NCI-H82 treated with DMSO at 0.1 percent for 48 hours (cell line): ENCODE results near the gene GALNS.
"Not testable (repeated sequence)": the region's sequence is repeated elsewhere in the genome, so short reads cannot be mapped to it uniquely, and the experiment has no call there.

ENCODE experiments used
- DNase-seq: peaks from one replicate; lab custom pipeline; 2025; ENCODE audit not compliant: unreplicated experiment; lab: John Stamatoyannopoulos, UW

The GALNS gene

DNA sequence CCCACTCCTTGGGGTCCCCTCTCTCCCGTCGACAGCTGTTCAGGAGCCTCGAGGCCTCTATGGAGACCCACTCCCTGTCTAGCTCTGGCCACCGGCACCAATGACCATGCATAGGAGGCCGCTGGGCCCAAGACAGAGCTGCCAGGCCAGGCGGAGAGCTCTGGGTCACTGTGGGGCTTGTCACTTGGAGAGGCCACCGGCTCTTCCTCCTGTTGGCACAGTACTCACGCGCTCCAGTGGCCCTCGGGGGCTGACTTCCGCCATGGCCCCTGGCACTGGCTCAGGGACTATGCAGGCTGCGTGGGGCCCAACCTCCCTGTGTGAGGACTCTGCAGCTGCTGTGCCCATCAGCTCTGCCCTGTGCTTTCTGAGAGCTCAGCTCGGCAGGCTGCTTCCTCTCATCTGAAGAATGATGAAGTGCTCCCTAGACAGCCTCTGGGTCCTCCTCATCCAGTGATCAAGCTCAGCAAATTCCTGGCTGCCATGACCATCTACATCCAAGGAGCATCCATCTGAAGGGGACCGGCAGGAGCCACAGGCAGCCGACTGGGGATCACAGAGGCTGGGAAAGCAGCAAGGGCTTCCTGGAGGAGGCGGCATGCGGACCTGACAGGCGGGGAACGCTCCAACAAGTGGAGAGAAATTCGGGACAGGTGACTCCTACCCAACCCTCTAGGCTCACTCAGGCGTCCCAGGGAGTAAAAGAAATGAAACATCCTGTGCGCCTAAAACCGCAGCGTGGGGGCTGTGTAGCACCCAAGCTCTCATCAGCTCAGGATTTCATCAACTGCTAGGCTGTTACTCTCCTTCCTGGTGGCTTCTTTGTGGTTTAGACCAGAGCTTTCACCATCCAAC is 16.8 kb downstream of the GALNS start:
- DNase-seq, result no peak

DNA sequence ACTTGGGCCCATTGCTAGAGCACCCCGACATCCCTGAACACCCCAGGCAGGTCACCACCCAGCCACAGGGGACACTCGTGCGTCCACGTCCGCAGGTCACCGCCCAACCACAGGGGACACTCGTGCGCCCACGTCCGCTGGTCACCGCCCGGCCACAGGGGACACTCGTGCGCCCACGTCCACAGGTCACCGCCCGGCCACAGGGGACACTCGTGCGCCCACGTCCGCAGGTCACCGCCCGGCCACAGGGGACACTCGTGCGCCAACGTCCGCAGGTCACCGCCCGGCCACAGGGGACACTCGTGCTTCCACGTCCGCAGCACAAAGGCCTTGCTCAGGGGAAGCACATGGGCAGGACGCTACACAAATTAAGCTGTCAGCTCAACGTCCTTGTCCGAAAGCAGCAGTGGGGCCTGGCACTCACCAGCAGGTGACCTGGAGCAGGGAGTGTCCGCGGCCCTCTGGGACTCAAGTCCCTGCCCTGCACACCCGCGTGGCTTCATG is 17.7 kb downstream of the GALNS start:
- DNase-seq, result no peak

DNA sequence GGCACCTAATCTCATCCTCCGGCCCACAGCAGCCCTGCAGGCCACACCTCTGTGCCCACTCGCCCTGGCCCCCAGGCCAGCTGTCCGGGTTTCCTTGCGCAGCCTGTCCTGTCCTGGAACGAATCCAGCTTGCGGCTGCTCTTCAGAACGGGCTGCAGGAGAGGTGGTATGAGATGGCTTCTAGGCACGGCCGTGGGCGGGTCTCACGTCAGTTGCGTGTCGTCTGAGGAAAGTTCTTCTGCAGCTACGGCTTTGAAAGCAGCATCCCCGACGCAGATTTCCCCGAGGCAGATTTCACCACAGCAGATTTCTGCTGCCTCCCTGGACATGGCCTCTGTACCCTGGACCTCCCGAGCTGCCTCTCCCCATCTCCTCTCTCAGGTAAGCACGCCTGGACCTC is 18.2 kb downstream of the GALNS start:
- DNase-seq, result no peak

DNA sequence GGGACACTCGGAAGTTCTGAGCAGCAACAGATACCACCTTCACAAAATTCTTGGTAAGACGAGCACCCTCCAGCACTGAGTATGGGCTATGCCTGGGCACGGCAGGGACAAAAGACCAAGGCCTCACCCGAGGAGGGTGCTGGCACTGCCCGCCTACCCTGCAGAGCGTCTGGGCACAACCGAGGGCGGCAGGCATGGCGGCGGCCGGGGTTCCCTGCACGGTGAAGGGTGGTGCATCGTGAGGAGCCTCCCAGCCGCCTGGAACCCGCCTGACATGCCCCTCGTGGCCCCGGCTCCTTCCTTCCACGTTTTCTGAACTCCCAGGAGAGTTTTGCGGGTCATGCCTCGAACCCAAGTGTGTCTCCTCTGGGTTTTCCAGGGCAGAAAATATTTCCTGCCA is 18.9 kb downstream of the GALNS start:
- DNase-seq, result no peak

DNA sequence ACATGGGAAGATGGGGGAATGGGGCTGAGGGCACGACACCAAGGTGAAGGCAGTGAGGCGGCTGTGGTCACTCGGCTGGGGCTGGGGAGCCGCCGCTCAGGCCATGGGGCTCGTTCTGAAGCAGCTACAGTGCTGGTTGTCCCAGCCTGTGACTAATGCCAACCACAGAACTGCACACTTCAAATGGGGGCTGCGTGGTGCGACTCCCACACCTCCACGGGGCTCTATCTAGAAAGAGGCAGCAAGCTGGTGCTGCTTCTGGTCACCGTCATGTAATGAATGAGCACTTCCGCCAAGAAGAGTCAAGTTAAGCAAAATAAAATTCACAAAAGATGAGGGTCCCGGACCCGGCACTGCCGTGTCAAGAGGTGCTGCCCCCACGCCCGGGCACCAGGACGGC is 20.0 kb downstream of the GALNS start:
- no peak for DNase-seq

DNA sequence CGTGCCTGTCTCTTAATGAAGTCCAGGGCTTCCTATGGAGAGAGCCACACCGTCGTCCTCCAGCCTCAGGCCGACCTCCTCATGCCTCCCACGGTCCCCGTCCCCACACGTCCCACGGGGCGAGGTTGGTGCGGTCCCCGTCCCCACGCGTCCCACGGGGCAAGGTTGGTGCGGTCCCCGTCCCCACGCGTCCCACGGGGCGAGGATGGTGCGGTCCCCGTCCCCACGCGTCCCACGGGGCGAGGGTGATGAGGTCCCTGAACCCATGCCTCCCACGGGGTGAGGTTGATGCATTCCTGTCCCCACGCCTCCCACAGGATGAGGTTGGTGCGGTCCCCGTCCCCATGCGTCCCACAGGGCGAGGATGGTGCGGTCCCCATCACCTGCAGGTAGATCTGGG is 20.9 kb downstream of the GALNS start:
- no peak for DNase-seq

DNA sequence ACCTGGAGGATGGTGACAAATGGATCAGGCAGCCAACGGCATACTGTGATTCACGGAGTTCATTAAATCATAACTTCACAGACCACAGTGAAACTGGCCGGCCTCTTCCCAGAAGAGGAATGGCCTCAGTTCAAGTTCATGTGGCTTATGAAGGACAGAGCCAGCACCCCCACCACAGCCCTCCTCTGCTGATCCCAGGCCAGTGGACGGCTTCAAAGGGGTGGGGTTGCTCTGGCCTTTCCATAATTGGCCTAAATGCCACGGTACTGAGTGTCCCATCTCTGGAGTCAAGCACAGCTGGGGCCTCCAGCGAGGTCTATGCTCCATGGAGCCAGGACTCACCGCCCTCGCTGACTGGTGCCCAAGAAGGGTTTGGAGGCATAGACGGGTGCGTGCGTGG is 21.4 kb downstream of the GALNS start:
- no peak for DNase-seq

DNA sequence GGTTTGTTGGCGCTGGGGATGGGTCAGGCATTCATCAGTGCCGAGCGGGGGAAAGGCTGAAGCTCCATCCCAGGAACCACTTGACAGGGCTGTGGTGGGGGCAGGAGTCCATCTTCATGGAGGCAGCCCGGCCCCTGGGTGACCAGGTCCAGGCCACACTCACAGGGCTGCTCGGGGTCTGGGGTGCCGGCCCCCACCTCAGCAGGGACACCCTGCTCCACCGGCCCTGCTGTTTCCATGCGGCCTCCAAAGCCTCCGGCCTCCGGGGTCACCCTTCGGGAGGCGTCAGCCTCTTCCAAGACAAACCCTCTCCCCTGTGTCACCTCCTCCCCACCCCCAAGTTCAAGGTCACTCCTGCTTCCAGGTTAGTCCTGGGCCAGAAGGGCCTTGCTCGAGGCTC is 22.1 kb downstream of the GALNS start:
- DNase-seq, result no peak

DNA sequence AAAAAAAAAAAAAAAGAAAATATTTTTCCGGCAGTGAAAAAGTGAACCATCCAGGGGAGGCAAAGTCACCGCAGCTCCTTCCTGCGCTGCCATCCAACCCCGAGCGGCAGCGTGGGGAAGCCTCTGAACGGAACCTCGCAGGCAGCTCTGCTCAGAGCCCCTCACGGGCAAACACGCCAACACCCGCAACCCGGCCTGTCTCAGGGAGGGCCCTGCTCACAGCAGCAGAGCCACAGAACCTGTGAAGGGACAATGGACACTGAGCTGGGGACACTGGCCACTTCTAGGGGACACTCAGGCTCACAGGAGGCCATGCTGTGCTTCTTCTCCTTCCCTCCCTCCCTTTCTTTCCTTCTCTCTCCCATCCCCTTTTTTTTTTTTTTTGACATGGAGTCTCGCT is 23.7 kb downstream of the GALNS start:
- DNase-seq, result no peak

DNA sequence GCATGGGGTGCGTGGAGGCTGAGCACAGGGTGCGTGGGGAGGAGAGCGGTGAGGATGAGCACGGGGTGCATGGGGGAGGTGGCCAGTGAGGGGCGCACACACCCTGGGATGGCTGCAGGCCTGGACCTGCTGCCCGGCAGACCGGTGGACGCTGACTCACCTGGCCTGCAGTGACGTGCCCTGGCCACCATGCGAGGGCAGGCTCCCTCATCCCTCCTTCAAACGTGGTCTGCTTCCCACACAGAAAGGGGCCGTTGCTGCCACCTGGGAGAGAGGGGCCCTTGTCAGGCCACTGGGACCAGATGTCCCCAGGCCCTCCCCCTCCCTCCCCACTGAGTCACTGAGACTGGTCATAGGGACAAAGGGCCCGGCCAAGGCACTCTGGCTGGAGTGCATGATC is 24.9 kb downstream of the GALNS start:
- DNase-seq, result no peak

DNA sequence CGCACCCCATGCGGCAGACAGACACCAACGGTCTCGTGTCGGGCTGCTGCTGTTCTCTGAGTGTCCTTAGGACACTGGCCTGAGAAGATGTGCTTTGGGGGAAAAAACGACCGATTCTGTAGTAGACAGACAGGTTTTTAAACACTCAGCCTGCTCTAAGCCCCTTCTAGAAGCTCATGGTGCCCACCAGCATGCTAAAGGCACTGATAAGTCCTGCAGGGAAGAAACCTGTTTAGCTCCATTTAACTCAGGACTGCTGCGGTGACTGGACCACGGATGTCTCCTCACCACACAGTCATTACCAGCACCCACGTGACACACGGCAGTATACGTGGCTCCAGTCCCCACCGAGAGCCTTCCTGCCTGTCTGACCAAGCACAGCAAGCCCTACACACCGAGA is 26.0 kb downstream of the GALNS start:
- no peak for DNase-seq

DNA sequence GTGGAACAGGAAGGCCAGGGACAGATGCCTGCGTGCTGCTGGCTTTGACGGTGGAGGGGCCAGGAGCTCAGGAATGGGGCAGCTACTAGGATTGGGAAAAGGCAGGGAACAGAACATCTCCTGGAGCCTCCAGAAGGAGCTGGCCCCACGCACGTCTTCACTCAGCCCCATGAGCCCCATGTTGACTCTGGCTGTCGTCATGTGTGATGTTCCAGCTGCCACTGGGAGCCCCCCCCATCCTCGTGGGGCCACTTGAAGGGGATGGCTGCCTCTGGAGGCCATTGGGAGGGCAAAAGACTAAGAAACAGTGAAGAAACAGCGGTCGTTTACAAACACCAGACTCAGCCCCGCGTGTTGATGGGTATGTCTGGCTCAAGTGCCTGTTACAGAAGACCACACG is 26.5 kb downstream of the GALNS start:
- DNase-seq, result no peak

DNA sequence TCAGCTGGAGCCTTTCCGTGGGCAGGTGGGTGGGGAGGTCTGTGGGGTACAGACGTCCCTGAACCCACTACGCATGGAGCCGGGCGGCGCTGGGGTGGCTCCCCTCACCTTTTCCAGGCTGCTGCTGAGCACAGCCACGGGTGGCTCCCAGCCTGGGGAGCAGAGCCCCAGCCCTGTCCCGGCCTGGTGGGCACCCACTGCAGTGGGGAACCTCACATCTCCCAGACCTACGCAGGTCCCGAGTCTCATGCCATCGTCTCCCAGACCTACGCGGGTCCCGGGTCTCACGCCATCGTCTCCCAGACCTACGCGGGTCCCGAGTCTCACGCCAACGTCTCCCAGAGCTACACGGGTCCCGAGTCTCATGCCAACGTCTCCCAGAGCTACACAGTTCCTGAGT is 28.0 kb downstream of the GALNS start:
- no peak for DNase-seq

DNA sequence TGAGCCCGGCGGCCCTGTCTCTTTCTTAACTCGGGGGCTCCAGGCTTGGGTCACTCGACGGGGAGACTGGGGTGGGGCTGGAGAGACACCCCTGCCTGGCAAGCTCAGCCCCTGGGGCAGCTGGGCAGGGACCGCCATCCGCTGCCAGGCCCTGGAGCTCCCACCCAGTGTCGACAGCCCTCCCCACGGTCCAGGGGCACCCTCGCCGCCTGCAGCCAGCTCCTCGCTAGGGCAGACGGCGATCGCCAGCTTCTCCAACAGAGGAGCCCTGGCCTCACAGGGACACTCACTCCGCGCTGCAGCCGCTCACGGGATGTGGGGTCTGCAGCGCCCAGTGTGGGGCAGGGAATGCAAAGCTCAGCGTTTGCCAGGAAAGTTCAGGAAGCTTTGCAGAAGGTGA is 29.0 kb downstream of the GALNS start:
- no peak for DNase-seq

DNA sequence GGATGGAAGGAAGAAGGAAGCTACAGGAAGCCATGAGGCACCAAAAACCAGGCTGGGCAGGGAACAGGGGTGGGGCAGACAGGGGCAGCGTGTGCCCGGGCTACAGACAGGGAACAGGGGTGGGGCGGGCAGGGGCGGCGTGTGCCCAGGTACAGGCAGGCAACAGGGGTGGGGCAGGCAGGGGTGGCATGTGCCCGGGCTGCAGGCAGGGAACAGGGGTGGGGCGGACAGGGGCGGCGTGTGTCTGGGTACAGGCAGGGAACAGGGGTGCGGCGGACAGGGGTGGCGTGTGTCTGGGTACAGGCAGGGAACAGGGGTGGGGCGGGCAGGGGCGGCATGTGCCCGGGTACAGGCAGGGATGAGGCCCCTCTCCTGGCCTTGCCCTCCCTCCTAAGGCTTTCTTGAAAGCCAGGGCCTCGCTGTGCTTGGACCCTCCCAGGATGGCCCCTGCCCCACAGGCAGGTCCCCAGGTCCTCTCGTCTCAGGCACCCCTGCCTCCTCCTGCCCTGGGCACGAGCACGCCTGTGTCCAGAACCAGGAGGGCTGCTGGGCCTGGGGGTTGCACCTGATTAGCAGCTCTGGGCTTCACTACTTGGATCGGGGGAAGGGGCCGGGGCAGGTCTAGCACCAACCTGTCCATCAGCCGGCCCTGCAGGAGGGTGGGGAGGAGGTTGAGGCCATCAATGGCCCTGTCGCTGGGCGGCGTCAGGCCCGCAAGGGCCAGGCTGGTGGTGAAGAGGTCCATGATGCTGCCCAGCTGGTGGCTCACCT is 30.5 kb downstream of the GALNS start:
- no peak for DNase-seq

DNA sequence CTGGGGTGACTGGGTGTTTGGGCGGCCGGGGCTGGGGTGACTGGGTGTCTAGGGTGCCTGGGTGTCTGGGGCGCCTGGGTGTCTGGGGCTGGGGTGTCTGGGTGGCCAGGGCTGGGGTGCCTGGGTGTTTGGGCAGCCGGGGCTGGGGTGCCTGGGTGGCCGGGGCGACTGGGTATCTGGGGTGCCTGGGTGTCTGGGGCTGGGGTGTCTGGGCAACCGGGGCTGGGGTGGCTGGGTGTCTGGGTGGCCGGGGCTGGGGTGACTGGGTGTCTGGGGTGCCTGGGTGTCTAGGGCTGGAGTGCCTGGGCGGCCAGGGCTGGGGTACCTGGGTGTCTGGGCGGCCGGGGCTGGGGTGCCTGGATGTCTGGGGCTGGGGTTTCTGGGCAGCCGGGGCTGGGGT is 31.6 kb downstream of the GALNS start:
- no peak for DNase-seq

DNA sequence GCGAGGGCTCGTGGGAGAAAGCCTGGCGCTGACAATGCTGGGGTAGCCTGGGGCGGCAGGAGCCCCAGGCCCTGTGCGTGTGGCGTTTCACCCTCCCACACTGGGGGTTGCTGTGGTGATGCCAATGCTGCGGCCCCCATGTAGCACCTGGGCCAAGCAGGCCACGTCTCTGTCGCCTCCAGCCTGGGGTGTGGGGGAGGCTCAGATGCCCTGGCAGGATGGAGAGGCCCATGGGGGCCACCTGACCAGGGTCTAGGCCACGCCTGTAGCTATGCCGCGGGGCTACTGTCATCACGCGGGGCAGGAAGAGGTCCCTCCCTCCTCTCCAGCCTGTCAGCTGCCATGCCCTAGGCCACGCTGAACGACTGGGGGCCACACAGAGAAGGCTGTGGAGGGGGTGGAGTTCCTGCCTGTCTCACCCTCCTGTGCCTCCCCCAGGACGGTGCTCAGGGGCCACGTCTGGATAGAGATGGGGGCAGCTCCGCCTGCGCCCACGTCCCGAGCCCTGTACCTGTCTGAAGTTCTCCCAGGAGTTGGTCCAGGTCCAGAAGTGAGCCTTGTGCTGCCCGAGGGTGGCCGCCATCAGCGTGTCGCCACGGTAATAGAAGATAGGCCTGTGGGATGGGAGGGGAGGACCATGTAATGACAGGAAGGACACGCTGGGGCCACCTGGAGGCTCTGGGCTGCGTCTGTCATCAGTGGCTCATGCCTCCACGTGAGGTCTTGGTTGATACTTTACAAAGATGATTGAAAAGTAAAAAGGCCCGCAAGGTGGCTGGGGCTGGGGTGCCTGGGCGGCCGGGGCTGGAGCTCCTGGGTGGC is 32.3 kb downstream of the GALNS start:
- no peak for DNase-seq

DNA sequence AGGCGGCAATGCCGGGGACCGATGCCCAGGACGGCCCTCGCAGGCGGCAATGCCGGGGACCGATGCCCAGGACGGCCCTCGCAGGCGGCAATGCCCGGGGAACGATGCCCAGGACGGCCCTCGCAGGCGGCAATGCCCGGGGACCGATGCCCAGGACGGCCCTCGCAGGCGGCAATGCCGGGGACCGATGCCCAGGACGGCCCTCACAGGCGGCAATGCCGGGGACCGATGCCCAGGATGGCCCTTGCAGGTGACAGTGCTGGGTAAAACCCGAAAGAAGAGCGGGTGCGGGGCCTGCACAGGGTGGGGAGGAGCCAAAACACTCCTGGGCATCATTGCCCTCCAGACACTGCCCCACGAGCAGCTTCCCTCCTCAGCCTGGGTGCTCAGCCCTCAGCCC is 33.1 kb downstream of the GALNS start:
- not testable (repeated sequence) for DNase-seq

DNA sequence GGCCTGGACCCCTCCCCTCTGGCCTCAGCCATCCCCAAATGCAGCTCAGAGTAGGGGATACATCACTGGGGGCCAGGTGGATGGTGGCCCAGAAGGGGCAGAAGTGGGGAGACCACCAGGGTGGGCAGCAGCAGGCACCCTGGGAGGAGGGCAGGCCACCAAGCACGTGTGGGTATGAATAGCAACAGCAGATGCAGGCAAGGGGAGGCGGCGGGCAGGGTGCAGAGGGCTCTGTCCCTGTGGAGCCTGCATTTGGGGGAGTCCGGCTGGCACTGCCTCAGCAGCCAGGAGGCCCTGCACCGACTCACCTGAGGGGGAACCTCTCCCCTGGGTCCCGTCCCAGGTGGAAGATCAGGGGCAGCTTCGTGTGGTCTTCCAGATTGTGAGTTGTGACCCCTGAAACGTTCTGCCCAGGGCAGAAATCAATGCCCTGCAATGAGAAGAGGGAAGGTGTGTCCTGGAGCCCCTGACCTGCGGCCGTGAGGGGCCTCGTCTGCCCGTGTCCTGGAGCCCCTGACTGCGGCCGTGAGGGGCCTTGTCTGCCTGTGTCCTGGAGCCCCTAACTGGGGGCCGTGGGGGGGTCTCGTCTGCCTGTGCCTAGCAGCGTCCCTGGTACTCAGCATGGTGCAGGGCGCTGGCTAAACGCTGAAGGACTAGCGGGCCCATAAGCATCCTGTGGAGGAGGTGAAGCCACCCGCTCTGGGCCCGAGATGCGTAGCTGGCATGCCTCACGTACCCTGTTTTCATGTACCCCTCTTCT is 34.3 kb downstream of the GALNS start:
- DNase-seq, result no peak

DNA sequence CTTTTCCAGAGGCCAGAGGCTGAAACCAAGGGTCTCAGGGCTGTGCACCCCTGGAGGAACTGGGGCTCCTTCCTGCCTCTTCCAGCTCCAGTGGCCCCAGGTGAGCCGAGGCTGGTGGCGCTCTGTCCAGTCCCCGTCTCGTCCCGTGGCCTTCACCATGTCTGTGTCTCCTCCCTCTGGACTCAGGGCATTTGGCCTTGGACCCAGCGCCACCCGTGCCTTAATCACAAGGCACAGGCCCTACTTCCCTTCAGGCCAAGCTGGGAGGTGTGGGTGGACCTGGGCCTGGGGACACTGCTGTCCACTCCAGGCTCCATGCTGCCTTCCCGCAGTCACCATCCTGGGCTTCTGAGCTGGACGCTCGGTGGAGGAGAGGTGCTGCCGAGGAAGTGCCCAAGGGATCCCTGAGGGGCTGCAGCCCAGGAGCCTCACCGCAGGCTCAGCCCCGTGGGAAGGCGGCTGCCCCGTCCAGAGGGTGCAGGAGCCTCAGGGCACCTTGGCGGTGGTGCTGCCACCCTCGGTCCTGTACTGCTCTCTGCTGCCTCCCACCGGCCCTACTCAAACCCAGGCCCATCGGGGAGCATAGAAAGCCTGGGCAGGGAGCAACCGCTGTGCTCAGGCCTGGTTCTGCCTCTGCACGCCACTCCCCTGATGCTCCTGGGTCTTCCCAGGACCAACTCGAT is 35.4 kb downstream of the GALNS start:
- no peak for DNase-seq
